GM18909 (cell line): Measurements from ENCODE around the gene NBPF3.
A peak's percentile ranks its signal among the peaks of the same experiment; 100 is the strongest.

Experiments used
- ATAC-seq: cut with Tn5 transposase; IDR thresholded peaks from one replicate; pipeline ENCODE4 v1.9.1; 2021; ENCODE audit warnings: mild to moderate bottlenecking; ENCODE audit not compliant: unreplicated experiment, poor library complexity

Gene NBPF3

DNA sequence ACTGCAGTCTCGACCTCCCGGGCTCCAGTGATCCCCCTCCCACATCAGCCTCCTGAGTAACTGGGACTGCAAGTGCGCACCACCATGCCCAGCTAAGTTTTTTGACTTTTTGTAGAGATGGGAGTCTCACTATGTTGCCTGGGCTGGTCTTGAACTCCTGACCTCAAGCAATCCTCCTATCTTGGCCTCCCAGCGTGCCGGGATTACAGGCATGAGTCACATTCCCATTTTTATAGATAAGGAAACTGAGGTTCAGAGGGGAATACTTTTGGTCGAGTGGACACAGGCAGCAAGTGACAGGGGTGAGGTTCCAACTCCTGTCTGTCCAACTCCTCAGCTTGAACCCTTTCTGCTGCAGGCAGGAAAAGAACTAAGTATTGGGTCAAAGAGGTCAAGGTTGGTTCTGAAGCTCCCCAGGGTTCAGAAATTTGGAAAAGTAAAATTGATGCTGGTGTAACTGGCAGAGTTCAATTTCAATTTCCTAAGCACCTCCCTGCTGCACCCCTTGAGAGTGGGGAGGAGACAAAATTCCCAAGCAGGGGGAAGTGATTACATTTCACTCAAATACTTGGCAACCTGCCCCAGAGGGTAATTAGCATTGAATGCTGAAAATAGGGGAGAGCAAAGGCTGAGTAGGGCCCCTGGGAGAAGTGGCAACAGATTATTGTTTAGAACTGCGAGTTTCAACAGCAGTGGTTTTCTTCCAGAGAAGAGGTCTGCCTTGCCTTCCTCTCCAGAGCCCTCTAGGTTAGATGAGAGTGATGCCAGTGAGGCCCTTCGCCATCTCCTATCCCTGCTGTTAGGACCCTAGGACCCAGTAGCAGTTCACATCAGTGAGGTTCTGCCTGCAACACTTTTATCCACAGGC is 51.8 kb downstream of the NBPF3 start:
- ATAC-seq = no peak

DNA sequence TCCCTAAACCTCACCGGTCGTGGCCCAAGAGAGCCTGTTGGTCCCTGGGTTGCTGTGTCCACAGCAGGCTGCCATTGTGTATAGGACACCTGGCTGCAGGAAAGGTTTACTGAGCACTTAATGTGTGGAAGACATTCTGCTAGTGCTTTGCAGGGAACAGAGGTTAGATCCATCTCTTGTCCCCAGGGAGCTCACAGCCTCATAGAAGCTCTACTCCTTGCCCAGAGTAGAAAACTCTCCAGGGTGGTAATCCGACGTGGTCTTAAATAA is 52.4 kb downstream of the NBPF3 start:
- ATAC-seq = no peak

DNA sequence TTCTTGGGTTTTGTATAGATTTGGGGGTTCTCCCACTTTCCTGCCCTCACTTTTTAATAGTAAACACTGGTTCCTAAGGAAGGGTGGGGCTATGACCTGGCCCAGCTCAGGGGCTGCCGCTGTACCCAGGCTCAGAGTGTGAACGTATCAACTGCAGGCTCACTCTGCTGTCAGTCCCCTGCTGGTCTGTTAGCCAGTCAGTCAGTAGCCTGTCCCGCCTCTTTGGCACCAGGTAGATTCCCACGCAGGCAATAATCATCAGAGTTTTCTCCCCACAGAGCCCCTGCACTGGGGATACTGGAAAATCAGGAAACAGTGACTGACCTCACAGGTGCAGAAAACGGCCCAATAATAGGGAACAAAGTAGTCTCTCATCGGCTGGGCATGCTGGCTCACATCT is 54.3 kb downstream of the NBPF3 start:
- no peak for ATAC-seq

DNA sequence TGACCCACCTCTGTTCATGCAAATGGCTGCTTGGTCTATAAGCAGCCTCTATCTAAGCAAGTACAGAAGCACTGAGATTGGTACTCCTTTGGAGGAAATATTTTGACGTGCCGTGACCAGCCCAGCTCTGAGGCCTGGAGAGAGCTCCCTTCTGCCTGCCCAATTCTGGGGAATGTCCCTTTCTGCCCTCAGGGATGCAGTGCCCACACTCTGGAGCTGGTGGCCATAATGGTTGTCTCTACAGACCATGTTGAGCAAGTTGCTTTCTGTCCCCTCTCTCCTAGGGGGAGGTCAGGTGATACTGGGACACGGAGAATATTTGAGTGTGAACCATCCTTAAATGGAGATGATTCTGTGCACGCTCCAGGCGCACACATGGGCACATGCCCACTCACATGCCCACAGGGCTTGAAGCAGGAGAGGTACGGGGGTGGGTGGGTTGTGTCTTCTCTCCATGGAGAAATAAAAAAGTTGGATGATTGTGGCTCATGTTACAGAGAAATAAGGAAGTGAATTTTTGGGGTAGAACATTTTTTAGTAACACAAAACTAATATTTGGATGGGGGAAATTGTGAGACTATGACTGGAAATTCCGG is 55.4 kb downstream of the NBPF3 start:
- ATAC-seq = no peak

DNA sequence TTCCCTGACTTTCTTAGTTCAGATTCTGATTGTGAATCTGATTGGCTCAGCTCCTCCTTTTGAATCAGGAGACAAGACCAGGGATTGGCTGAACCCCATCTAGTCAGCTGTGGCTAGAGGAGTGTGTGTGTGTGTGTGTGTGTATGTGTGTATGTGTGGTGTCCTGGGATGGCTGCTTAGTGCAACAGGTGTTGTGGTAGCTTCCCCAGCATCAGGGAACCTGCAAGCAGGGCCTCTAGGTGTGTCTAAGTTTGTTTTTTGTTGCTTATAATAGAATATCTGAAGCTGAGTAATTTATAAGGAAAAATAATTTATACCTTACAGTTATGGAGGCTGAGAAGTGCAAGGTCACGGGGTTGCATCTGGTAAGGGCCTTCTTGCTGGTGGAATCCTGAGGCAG is 56.1 kb downstream of the NBPF3 start:
- ATAC-seq = no peak

DNA sequence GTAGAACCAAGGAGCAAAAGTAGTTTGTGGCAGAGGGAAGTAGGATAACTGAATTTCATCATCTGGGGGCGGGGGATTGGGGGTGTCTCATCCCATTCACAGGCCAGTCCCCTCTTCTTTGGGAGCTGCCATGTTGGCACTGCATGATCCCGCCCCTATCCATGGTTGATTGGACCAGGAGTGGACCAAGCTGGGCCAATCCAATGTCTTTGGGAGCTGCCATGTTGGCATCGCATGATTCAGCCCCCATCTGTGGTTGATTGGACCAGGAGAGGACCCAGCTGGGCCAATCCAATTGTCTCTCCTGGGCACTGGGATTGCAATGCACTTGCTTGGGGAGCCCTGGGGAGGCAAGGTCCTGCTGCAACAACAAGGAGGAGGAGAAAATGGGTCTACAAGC is 56.9 kb downstream of the NBPF3 start:
- no peak for ATAC-seq

DNA sequence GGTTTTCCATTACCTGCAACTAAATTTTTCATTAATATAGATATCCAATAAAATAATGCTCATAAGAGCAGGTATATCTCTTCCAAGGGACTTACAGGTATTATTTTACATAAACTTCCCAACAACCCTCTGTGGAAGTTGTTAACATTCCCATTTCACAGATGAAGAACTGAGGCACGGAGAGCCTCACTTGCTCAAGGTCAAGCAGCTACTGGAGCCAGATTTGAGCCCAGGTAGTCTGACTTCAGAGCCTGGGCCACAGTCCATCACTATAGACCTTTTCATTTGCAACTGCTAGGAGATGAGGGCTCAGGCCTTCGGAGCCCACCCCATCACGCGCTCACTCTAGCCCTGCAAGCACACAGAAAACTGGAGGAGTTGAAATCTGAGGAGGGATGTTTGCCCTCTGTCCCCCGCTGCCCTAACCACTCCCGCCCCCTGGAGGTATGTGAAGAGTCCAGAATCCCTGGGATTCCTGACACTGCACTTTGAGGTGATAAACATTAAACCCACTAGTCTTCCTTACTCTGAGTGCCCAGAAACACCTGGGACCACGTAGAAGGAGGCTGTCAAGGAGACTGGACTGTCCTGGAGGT is 57.6 kb downstream of the NBPF3 start:
- ATAC-seq = no peak

DNA sequence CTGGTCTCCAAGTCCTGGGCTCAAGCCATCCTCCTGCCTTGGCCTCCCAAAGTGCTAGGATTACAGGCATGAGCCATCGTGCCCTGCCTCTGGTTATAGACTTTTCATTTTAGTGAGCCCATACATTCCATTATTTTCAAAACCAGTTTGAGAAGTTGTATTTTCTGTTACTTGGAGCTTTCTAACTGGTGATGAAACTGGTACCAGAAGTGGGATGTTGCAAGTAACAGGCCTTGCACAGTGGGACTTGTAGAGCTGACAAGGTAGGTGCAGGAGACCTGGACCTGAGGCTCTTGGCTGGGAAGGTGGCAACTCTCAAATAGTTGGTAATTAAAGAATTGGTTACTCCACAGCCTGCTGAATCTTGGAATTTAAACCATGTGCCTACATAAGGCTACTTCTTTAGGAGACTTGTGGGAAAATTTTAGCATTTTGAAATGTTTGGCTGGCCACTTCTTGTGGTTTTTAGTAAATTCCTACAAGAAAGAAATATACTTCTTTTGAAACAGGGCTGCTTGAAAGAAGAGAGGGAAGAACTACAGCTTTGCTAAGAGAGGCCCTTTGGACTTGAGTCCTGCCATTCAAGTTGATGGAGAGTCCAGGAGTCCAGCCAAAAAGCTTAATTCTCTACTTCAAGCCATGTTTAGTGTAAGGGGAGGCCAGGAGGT is 59.5 kb downstream of the NBPF3 start:
- no peak for ATAC-seq

DNA sequence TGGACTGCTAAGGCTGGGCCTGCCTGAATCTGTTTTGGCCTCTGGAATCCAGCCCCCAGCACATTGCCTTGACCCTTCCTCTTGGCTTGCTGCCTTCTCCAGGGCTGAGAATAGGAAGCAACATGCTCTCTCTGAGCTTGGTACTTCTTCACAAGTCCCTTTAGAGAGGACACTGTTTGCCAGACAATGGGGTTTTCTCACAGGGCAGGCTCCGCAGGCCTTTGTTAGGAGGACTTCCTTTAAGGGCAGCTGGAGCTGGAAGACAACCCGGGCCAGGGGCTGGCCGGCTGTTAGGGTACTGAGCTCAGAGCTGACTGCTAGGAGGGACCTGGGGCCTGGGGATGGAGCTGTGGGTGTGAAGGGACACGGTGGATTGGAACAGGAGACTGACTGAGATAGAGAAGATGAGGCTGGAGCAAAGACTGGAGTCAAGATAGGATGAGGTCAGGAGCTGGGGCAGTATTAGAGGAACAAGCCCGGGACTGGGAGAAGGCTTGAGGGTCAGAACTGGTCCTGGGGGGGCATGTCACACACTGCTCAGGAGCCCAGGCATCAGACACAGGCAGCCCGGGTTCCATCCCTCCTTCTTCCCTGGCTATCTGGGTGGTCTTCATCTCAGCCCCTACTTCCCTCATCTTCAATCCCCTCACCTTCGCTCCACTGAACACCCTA is 63.9 kb downstream of the NBPF3 start:
- no peak for ATAC-seq

DNA sequence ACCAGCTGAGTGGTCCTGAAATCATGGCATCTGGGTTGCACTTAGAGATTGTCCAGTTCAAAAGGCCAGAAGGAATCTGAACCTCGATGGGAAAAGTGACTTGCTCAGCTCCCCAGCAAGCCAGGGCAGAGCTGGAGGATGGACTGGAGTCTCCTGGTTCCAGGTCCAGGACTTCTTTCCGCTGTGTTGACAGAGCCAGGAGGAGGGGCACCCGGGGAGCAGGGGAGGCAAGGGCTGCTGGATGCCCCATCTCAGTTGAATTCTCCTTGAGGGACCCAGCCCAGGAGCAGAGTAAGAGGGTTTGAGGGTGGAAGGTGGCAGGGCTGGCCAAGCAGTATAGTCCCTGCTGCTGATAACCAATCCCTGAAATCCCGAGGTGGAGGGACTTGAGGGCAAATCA is 66.9 kb downstream of the NBPF3 start:
- no peak for ATAC-seq

DNA sequence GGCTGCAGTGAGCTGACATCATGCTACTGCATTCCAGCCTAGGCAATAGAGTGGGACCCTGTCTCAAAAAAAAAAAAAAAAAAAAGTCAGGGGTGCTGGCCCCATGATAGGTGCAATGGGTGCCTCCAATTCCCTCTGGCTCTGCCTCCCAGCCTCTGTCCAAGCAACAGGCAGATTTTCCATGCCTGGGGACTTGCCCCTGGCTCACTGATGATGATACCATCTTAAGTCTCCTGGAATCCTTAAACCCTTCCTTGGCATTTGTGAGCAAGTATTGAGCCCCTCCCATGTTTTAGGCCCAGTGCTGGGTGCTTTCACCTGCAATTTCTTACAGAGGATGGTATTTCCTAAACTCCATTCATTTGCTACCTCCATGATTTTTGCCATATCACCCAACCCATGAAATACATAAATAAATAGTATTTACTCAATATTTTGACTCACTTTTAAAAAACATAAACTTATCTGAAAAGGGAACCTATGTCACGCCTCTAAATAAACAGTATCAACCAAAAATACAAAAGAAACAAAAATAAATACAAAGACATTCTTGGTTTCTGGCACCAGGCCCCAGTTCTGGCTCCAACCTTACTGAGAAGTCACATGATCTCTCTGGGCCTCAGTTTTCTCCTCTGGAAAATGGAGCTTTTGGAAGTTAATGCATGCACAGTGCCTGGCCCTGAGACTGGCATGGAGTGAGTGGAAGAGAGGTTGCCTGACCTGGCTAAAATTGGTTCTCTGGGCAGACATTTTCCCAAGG is 67.8 kb downstream of the NBPF3 start:
- no peak for ATAC-seq

DNA sequence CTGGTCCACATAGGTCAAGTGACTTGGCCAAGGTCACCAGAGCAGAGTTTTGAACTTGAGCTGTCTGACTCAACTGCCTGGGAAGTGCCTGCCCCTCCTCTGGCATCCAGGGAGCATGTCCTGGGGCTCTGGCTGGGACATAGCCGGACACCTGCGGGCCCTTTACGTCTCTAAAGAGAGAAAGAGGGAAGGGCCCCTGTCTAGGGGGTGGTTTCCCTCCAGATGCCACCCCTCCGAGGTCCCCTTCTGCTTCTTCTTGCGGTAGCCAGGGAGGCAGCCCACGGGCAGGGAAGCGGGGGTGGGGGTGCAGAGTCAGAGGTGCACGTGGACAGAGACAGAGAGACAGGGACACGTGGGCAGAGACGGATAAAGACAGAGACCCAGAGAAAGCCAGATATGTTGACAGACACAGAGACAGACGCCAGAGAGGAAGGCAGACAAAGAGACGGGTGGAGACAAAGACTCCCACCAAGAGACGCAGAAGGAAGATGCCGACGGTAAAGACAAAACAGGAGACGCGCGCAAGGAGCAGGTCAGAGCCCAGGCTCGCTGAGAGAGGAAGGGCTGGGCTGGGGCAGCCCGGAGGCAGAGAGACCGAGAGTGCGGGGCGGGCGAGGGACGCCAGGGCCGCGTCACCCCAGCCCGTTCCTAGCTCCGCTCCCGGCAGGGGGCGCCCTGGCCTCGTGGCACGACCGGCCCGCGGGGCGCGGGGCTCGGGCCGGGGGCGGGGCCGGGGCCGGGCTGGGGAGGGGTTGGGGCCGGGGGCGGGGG is 68.8 kb downstream of the NBPF3 start:
- ATAC-seq = no peak

DNA sequence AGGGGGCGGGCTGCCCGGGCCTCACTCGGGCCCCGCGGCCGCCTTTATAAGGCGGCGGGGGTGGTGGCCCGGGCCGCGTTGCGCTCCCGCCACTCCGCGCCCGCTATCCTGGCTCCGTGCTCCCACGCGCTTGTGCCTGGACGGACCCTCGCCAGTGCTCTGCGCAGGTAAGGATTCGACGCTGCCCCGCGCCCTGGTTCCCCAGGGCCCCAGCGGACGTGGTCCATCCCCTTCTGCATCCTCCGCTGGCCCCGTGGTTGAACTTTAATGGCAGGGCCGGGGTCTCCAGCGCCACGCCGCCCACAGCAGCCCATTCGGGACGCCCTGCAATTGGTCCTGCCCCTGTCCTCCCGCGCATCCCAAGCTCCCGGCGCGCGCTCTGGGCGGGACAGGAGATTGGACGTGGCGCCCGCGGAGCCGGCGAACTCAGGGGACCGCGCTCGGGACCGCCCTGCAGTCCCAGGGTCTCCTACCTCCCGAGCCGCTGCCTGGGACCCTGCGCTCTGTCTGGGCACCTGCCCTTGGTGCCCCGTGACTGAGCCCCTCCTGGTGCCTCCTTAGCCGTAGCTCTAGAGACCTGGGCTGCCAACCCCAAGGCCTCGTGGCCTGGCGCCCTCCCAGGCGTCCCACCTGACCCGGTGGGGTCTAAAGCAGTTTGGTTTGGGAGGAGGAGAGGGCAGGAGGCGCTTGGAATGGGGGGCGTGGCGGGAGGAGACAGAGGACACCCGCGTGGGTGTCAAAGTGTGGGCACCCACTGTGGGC is 69.6 kb downstream of the NBPF3 start, which contains the start of gene ALPL:
Gene ALPL, plus strand, starts transcription at position 73 of the 762 bp plus-strand sequence. CDS start 44,659 bp downstream, outside the sequence.
- no peak for ATAC-seq

DNA sequence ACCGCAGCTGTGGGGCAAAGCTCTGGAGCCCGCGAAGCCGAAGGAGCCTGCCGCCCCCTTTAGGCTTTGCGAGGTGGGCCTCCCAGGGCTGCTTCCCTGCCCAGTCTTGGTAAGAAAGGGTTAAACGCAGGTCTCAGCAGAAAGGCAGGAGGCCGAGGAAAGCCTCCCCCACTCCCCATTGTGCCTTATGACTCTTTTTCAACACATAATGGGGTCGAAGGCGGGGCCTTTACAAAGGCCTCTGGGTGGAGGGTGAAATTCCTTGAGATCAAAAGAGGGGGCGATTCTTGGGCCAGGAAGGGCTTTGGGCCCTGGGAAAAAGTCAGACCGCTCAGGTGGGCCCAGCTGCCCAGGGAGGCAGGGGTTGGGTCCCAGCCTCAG is 70.2 kb downstream of the NBPF3 start:
- ATAC-seq = no peak

DNA sequence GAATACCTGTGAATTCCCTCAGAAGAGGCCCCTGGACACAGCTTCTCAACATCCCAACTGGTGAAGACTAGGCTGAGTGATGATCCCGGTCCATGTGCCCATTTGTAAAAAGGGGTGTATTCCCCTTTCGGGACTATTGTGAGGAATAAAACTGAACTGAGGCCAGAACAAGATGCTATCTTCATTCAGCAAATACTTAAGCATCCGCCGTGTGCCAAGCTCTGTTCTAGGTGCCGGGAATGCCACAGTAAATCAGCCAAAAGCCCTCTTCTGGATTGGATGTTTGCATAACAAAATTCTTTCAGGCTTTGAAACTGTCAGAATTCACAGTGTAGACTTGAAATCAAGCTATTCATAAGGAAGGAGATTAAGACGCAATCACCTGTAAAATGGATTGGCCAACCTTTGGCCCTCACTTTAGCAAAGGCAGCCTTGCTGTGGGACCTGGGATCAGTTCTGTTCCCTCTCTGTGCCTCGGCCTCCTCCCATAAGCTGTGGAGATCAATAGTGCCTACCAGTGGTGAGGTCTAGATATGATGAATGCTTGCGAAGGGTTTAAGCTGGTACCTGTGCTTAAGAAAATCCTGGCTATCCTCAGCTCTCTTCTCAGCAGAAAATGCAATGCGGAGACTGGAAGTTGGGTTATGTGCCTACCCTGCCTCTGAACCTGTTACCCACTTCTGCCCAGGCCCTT is 71.1 kb downstream of the NBPF3 start:
- ATAC-seq = no peak

DNA sequence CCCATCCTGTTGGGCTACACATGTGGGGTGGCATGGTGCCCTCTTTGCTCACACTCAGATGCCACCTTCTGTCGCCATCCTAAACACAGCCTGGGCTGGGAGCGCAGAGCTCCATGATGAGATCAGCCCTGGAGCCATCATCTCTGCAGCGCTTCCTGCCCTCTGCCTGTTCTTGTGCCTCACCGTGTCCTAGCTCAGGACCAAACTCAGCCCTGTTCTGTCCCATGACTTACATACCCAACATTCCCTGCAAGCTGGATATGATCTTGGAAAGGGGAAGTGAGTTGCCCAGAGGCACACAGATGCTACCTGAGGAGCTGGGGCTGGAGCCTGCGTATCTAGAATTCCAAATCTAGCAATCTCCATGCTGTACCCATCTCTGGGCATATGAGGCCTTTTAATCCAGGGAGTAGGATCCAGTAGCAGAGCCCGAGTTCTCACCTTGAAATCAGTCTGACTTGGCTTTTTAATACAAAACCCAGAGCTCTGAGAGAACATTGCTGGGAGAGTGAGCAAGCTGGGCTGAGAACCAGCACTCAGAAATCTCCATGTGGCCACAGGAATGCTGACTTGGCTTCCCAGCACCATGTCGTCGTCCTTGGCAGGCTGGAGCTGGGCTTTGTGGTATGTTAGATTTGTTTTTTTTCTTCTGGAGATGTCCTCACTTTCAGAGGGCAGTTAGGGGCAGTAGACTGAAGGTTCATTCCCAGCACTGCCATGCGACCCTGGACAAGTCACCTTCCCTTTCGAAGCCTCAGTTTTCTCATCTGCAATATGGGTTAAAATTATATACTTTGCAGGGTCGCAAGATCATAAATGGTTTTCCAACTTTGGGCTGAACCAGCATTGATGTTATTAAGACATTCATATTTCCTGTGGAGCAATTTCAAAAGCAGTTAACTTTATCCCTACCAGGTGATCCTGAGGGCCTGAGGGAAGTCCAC is 71.9 kb downstream of the NBPF3 start:
- no peak for ATAC-seq

DNA sequence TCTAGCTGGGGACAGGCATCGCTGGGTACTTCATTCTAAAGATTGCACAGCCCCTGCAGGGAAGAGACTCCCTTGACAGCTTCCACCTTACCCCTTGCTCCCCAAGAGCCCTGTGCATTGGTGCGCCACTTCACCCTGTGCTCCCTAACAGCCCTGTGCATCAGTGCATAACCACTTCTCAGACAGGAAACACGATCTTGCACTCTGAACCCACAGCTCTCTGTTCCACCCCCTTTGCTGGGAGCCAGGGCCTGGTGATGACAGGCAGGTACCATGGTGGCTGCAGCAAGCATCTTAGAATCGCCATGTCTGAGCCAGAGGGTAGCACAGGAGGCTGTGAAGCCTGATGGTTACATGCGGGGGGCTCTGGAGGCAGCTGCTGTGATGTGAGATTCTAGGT is 74.3 kb downstream of the NBPF3 start:
- peak; percentile 80 for ATAC-seq
